Measurements from ENCODE around the gene S100PBP. TPM values are rescaled to one million over a fixed set of nuclear protein-coding genes. Genes with fewer than 3 reads are reported as not detected.

S100PBP gene
- total and polyA plus RNA-seq, 10 donors: 15.5 to 76.3 (median 52.0) TPM

DNA sequence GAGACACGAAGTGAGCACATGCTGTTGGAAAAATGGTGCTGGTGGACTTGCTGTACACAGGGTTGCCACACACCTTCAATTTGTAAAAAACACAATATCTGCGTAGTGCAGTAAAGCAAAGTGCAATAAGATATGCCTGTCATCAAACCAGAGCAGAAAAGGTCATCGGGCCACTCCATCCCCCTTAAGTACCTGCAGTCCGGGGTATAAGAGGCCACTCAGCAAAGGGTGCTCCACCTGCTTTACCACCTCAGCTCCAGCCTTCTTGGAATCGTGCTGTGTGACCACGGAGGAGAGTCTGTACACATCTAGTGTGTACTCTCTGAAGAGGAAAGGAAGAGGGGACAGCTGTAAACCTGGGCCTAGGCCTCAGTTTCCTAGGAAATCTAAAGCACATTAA lies 11.2 kb upstream of the S100PBP start:
- no peak for DNase-seq

DNA sequence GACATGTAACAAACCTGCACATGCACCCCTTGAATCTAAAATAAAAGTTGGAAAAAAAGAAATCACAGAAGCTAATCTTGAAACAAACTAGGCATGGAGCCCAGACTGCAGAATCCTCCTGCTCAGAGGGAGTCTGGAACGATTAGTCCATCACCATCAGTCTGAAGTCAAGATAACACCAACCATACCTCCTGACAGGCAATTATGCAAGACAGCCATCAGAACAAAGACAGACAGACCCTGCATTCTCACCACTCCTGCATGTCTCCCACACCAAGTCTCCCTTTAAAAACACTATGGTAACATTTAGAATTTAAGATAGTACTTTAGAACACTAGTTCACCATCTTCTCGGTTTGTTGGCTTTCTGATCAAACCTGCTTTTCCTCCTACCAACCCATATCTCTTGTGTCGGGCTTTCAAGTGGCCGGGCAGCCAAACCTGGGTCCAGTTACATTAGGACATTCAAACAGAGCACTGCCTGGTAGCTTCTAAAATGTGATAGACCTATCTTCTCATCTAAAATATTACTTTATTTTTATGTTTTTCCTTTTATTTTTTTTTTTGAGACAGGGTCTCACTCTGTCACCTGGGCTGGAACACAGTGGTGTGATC lies 10.4 kb upstream of the S100PBP start:
- Histone ChIP-seq H3K36me3 (peaks cover 0 to 95% (median 50%) of the 10 kb centered on the region in 6 donors), H3K27me3 (replicated peaks in 1 of 7) (no peaks in the 10 kb centered on the region), H3K4me1 (peaks cover 0 to 13% (median 2%) of the 10 kb centered on the region in 6 donors), H3K4me3 (no peak overlapping the region), H3K27ac (no peak overlapping the region), H3K9me3 (no peaks in the 10 kb centered on the region)
- WGBS, 5 donors: 82 to 93% (median 84%) methylated on average over 4 of the region's 4 CpGs
- DNase-seq: no peak
- intact Hi-C loops (cut with DNase I; ENCODE audit: low total_unique reads): no loop called here
- no peak for TF ChIP-seq POLR2AphosphoS5 (IDR thresholded peaks at IDR 0.05)
- TF ChIP-seq, protein P1, sequence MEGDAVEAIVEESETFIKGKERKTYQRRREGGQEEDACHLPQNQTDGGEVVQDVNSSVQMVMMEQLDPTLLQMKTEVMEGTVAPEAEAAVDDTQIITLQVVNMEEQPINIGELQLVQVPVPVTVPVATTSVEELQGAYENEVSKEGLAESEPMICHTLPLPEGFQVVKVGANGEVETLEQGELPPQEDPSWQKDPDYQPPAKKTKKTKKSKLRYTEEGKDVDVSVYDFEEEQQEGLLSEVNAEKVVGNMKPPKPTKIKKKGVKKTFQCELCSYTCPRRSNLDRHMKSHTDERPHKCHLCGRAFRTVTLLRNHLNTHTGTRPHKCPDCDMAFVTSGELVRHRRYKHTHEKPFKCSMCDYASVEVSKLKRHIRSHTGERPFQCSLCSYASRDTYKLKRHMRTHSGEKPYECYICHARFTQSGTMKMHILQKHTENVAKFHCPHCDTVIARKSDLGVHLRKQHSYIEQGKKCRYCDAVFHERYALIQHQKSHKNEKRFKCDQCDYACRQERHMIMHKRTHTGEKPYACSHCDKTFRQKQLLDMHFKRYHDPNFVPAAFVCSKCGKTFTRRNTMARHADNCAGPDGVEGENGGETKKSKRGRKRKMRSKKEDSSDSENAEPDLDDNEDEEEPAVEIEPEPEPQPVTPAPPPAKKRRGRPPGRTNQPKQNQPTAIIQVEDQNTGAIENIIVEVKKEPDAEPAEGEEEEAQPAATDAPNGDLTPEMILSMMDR (IDR thresholded peaks at IDR 0.05 in 8 of 11, conservative IDR thresholded peaks at IDR 0.05 in 3 of 11): no peak
- no peak for TF ChIP-seq POLR2A (IDR thresholded peaks at IDR 0.05)

More for the DNA sequence above, 11.2 kb upstream of the S100PBP start:
- Histone ChIP-seq H3K36me3 (peaks cover 0 to 98% (median 52%) of the 10 kb centered on the region in 6 donors), H3K27me3 (replicated peaks in 1 of 7) (no peaks in the 10 kb centered on the region), H3K9me3 (no peaks in the 10 kb centered on the region), H3K4me1 (peaks cover 0 to 10% (median 0%) of the 10 kb centered on the region in 6 donors), H3K27ac (no peak overlapping the region), H3K4me3 (no peak overlapping the region)
- WGBS, 5 donors: 90 to 97% (median 92%) methylated on average over 6 of the region's 6 CpGs
- TF ChIP-seq, protein P1 (IDR thresholded peaks at IDR 0.05 in 8 of 11, conservative IDR thresholded peaks at IDR 0.05 in 3 of 11): no peak
- no peak for TF ChIP-seq POLR2A (IDR thresholded peaks at IDR 0.05)
- no peak for TF ChIP-seq POLR2AphosphoS5 (IDR thresholded peaks at IDR 0.05)
- intact Hi-C loops (cut with DNase I; ENCODE audit: low total_unique reads): no loop called here

DNA sequence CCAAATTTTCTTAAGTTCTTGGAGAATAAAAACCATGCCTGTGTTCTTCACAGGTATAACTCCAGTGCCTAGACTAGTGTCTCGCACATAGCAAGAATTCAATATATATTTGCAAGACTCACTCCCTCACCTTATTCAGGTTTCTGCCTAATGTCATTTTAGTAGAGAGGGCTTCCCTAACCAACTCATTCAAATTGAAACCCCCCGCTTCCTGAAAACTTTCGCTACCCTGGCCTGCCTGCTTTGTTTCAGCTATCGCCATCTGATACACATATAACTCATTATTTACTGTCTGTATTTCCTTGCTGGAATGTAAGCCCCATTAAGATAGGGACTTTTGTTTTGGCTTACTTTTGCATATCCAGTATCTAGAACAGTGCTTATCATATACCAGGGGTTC lies 8.9 kb upstream of the S100PBP start:
- Histone ChIP-seq H3K27ac (no peak overlapping the region), H3K4me3 (no peak overlapping the region), H3K27me3 (replicated peaks in 1 of 7) (no peaks in the 10 kb centered on the region), H3K4me1 (peaks cover 0 to 28% (median 5%) of the 10 kb centered on the region in 6 donors), H3K36me3 (peaks cover 0 to 85% (median 46%) of the 10 kb centered on the region in 6 donors), H3K9me3 (no peaks in the 10 kb centered on the region)
- TF ChIP-seq, protein P1 (IDR thresholded peaks at IDR 0.05 in 8 of 11, conservative IDR thresholded peaks at IDR 0.05 in 3 of 11): no peak
- TF ChIP-seq POLR2A (IDR thresholded peaks at IDR 0.05): no peak
- TF ChIP-seq POLR2AphosphoS5 (IDR thresholded peaks at IDR 0.05): no peak
- intact Hi-C loops (cut with DNase I; ENCODE audit: low total_unique reads): no loop called here
- no peak for DNase-seq
- 86 to 91% (median 89%) methylated on average over 4 of the region's 4 CpGs for WGBS, 5 donors

DNA sequence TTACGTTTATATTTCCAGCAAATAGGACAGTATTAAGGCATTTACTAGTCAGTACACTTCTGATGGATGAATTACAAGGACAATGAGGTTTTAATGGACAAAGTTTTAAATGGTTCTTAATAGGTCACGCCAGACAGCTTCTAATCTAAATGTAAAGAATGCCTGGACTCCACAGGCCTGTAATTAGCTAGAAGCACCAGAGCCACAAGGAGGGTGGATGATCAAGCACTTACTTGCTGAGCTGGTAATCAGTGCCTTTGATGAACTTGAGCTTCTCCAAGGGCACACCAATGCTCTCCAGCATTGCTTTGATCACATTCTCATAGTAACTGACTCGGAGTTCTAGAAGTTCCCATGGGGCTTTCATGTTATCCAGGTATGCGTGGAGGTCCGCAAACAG lies 7.1 kb upstream of the S100PBP start:
- intact Hi-C loops (cut with DNase I; ENCODE audit: low total_unique reads): no loop called here
- Histone ChIP-seq H3K9me3 (no peaks in the 10 kb centered on the region), H3K4me1 (peaks cover 8 to 45% (median 20%) of the 10 kb centered on the region in 6 donors)

More for the DNA sequence above, 7.1 kb upstream of the S100PBP start:
- Histone ChIP-seq H3K4me3 (no peak overlapping the region), H3K27me3 (replicated peaks in 1 of 7) (no peaks in the 10 kb centered on the region), H3K36me3 (peaks cover 0 to 74% (median 44%) of the 10 kb centered on the region in 6 donors), H3K27ac (no peak overlapping the region)
- no peak for DNase-seq
- 91 to 97% (median 95%) methylated on average over 5 of the region's 5 CpGs for WGBS, 5 donors
- TF ChIP-seq, protein P1 (IDR thresholded peaks at IDR 0.05 in 8 of 11, conservative IDR thresholded peaks at IDR 0.05 in 3 of 11): no peak
- TF ChIP-seq POLR2A (IDR thresholded peaks at IDR 0.05) (no peak), POLR2AphosphoS5 (IDR thresholded peaks at IDR 0.05) (no peak)
